K562 (cell line): ENCODE data around the gene KIF25. TPM values are rescaled to one million over a fixed set of nuclear protein-coding genes. Genes with fewer than 3 reads are reported as not detected.

ENCODE experiments used
- ATAC-seq: fragments of 200-7000 bp; cut with Tn5 transposase; 3 replicates; pipeline ENCODE4 v1.9.1; 2020; ENCODE audit warnings: moderate library complexity
- BruUV-seq: library from RNA; stranded (reverse); fragments of 400-500 nt; replicated peaks from 2 replicates; lab custom pipeline; 2021; lab: Mats Ljungman, UMichigan
- CTCF ChIA-PET: fragments of 300-600 bp; formaldehyde crosslinking; extraction: SDS; loops from one replicate; lab custom pipeline; 2021; ENCODE audit warnings: low intra/inter-chr PET ratio; lab: Yijun Ruan, JAX
- POLR2A ChIA-PET: fragments of 300-600, 350-650 bp; sonication (Branson Sonifier 250); formaldehyde crosslinking; extraction: SDS; loops from one replicate; lab custom pipeline; 2021; ENCODE audit warnings: antibody characterized with exemption, inconsistent platforms; lab: Yijun Ruan, JAX
- DNase-seq, 4 experiments: peaks; one replicate each; pipeline versions ENCODE4 v3.0.0 to v3.0.0-alpha.2; 2011 to 2018; ENCODE audit warnings: low spot score in 3 of 4, mixed read lengths in 3 of 4; ENCODE audit errors: extremely low read depth in 1 of 4
- FAIRE-seq: peaks from 2 replicates; lab custom pipeline; 2011; peaks lifted over from hg19 to GRCh38; lab: Jason Lieb, UNC
- H2AFZ ChIP-seq: 2 replicates; pipeline ENCODE4 v1.6.0; 2011; ENCODE audit warnings: low read depth, low read length, control low read depth, inconsistent platforms
- H3K27ac ChIP-seq: fragments of 200-600 bp; 3 replicates; pipeline ENCODE4 v1.8.0; 2011; ENCODE audit warnings: low read depth, mild to moderate bottlenecking, control low read depth, inconsistent platforms, low read length, moderate library complexity, mixed read lengths; ENCODE audit errors: extremely low read depth
- H3K27me3 ChIP-seq, 2 experiments: fragments of 300-600 bp in 1 of 2; 2 replicates in 1 of 2; 3 replicates in 1 of 2; pipeline versions ENCODE4 v1.6.0 to v1.8.0; 2011; ENCODE audit warnings: inconsistent platforms in 2 of 2, low read length in 2 of 2, mild to moderate bottlenecking in 1 of 2, mixed read lengths in 1 of 2, moderate library complexity in 1 of 2; ENCODE audit not compliant: control insufficient read depth in 2 of 2, insufficient read depth in 2 of 2
- H3K36me3 ChIP-seq: fragments of 300-600 bp; 3 replicates; pipeline ENCODE4 v1.8.0; 2011; ENCODE audit warnings: mild to moderate bottlenecking, low read length, inconsistent platforms; ENCODE audit not compliant: control insufficient read depth, insufficient read depth
- H3K4me1 ChIP-seq, 2 experiments: fragments of 200-600 bp in 1 of 2; replicated peaks in 1 of 2; 2 replicates in 1 of 2; 3 replicates in 1 of 2; pipeline versions ENCODE4 v1.5.1 to v1.8.0; 2011; ENCODE audit warnings: inconsistent platforms in 2 of 2, low read length in 2 of 2, mild to moderate bottlenecking in 1 of 2, mixed read lengths in 1 of 2, moderate library complexity in 1 of 2; ENCODE audit not compliant: control insufficient read depth in 2 of 2, insufficient read depth in 2 of 2
- H3K4me2 ChIP-seq: 2 replicates; pipeline ENCODE4 v1.6.1; 2011; ENCODE audit warnings: low read length, control low read depth, inconsistent platforms, mixed read lengths; ENCODE audit not compliant: insufficient read depth
- H3K4me3 ChIP-seq: fragments of 200-600 bp; sonication (generic), shearing (Covaris generic); 2 replicates; pipeline ENCODE4 v1.5.1; 2016; ENCODE audit warnings: control low read depth, inconsistent platforms
- H3K79me2 ChIP-seq: fragments of 200-600 bp; 3 replicates; pipeline ENCODE4 v1.8.0; 2011; ENCODE audit warnings: low read length, inconsistent platforms; ENCODE audit not compliant: control insufficient read depth, insufficient read depth
- H3K9ac ChIP-seq, 2 experiments: 2 replicates each; pipeline versions ENCODE4 v1.6.0 to v1.6.1; 2011; ENCODE audit warnings: low read depth in 2 of 2, low read length in 2 of 2, control low read depth in 1 of 2, inconsistent platforms in 1 of 2, mild to moderate bottlenecking in 1 of 2, mixed read lengths in 1 of 2; ENCODE audit not compliant: insufficient read depth in 1 of 2
- H3K9me1 ChIP-seq: one replicate; pipeline ENCODE4 v1.6.0; 2011; ENCODE audit warnings: inconsistent platforms, mild to moderate bottlenecking, low read length, moderate library complexity; ENCODE audit not compliant: control insufficient read depth, insufficient read depth
- H3K9me3 ChIP-seq: replicated peaks from 2 replicates; pipeline ENCODE4 v1.5.1; 2011; ENCODE audit warnings: low read depth, low read length, inconsistent platforms; ENCODE audit not compliant: control insufficient read depth, insufficient read depth
- H4K20me1 ChIP-seq: replicated peaks from 2 replicates; pipeline ENCODE4 v1.6.1; 2011; ENCODE audit warnings: low read length, inconsistent platforms, mixed read lengths; ENCODE audit not compliant: control insufficient read depth, insufficient read depth
- CHD7 ChIP-seq: fragments of 200-600 bp; sonication (generic); IDR thresholded peaks from one replicate; pipeline ENCODE4 v1.6.1; 2012; ENCODE audit warnings: mild to moderate bottlenecking, low read depth, low read length, inconsistent platforms
- HEY1 ChIP-seq: fragments of 250-450 bp; sonication (Bioruptor Pico); IDR thresholded peaks from 2 replicates; pipeline ENCODE4 v1.5.0; 2020; ENCODE audit warnings: mild to moderate bottlenecking, moderate library complexity, borderline replicate concordance
- RBBP5 ChIP-seq: fragments of 200-600 bp; sonication (generic); IDR thresholded peaks from 2 replicates; pipeline ENCODE4 v1.6.1; 2012; ENCODE audit warnings: borderline replicate concordance, mild to moderate bottlenecking, low read length, control low read depth, inconsistent platforms; ENCODE audit not compliant: insufficient read depth, poor library complexity, severe bottlenecking
- TAL1 ChIP-seq: fragments of 450-650 bp; IDR thresholded peaks from 2 replicates; pipeline ENCODE4 v1.6.1; 2016; ENCODE audit warnings: mild to moderate bottlenecking
- TARDBP ChIP-seq: fragments of 450-650 bp; IDR thresholded peaks from 2 replicates; pipeline ENCODE4 v1.6.1; 2016
- ZNF263 ChIP-seq: sonication (generic); formaldehyde crosslinking; IDR thresholded peaks from 2 replicates; pipeline ENCODE4 v1.8.0; 2022; ENCODE audit warnings: mild to moderate bottlenecking, missing genetic modification reagents, borderline replicate concordance
- WGBS: fragments of 100-300 bp; shearing (Covaris generic); methylation state at CpG from one replicate; pipeline ENCODE4 v1.1.6; 2016; ENCODE audit warnings: low coverage, mixed read lengths; ENCODE audit not compliant: insufficient coverage; ENCODE audit errors: missing lambda C conversion rate; 5-methylcytosine and 5-hydroxymethylcytosine counted together
- in situ Hi-C: fragments of 300-500 bp; cut with MboI; formaldehyde crosslinking; loops from 4 replicates; pipeline ENCODE4 v1.15.0; 2018; ENCODE audit warnings: inconsistent platforms, mixed read lengths
- intact Hi-C: fragments of 100-400 bp; cut with micrococcal nuclease; formaldehyde crosslinking; loops from 2 replicates; pipeline ENCODE4 v1.14.2; 2022
- polyA plus RNA-seq, 8 experiments: library from polyadenylated mRNA; depleted of rRNA in 4 of 8; stranded (reverse) in 5 of 8; unstranded in 3 of 8; fragments of >200 nt; fragmentation: Nextera tagmentation in 2 of 8; fragmentation: Illumina TruSeq in 1 of 8; extraction: Ambion mirVana in 2 of 8; extraction: Trizol in 1 of 8; gene quantifications; 2 replicates each; pipeline versions ENCODE4 v1.2.1 to v1.2.3, GENCODE V29; 2011 to 2014; ENCODE audit warnings: inconsistent platforms in 1 of 8, missing spikeins in 1 of 8
- total RNA-seq, 7 experiments: library from RNA; depleted of rRNA in 6 of 7; stranded (reverse); fragments of >200 nt in 6 of 7; fragmentation: Illumina TruSeq in 2 of 7; extraction: Trizol in 2 of 7; gene quantifications; 2 replicates each; pipeline versions ENCODE4 v1.2.1 to v1.2.3, GENCODE V29; 2011 to 2021; ENCODE audit warnings: low replicate concordance in 1 of 7

KIF25 gene
- total and polyA plus RNA-seq, 9 of the 15 experiments (the other 6 are each of a cell fraction or from before 2014, with no cell fraction given), result 0.04 to 0.49 (median 0.23) TPM; not detected in 5

- H3K27me3 ChIP-seq, result peaks cover 41 to 64% of the 10 kb centered on the region in 2 experiments
- FAIRE-seq (peak; percentile 29), ATAC-seq (no peak), DNase-seq (no peak)
- H3K79me2 ChIP-seq, result no peaks in the 10 kb centered on the region
- no peak overlapping the region for H3K4me3 ChIP-seq
- no peaks in the 10 kb centered on the region for H3K9me3 ChIP-seq
- CTCF ChIA-PET, result no interaction called here
- 2% methylated on average over 7 of the region's 7 CpGs for WGBS
- no peaks in the 10 kb centered on the region for H3K36me3 ChIP-seq
- no peak overlapping the region for H3K9ac ChIP-seq
- BruUV-seq, result no TSS peak
- no peaks in the 10 kb centered on the region for H3K9me1 ChIP-seq
- in situ Hi-C loops, result no loop called here
- POLR2A ChIA-PET, result interaction anchor here (0.7 kb wide), 1 partner anchor 23 kb away, joined by 3 read pairs; no protein-coding TSS in a partner anchor
- peaks cover 0 to 9% of the 10 kb centered on the region in 2 experiments; a peak in 3 of 5 replicates for H3K4me1 ChIP-seq
- intact Hi-C loops, result no loop called here
- no peak overlapping the region for H3K4me2 ChIP-seq
- H4K20me1 ChIP-seq, result no peaks in the 10 kb centered on the region
- H3K27ac ChIP-seq, result no peak overlapping the region
- H2AFZ ChIP-seq, result no peak overlapping the region
- TF ChIP-seq TARDBP (no peak), HEY1 (no peak), RBBP5 (no peak), ZNF263 (CRISPR knock-in tag) (no peak), TAL1 (no peak), CHD7 (no peak)
These were observed 25.2 kb downstream of the KIF25 start for GRCh38 chr6:168022488-168023321.
